Motor neuron (in vitro differentiated cells): ENCODE measurements around the gene SYNE1. TPM values are rescaled to one million over a fixed set of nuclear protein-coding genes. Genes with fewer than 3 reads are reported as not detected.

Experiments
- ATAC-seq, 8 experiments: fragments of 200-7000 bp; cut with Tn5 transposase; replicated peaks in 6 of 8; 2 replicates each; pipeline ENCODE4 v1.8.0; 2021; ENCODE audit warnings: mild to moderate bottlenecking in 8 of 8, moderate library complexity in 8 of 8
- H3K27ac ChIP-seq, 2 donors: fragments of 250-450 bp; sonication (Bioruptor Pico); 2 replicates each; pipeline ENCODE4 v1.9.0; 2021; ENCODE audit warnings: antibody characterized with exemption in 2 of 2, mild to moderate bottlenecking in 2 of 2, moderate library complexity in 1 of 2
- H3K4me1 ChIP-seq, 2 donors: fragments of 250-450 bp; sonication (Bioruptor Pico); replicated peaks in 1 of 2; 2 replicates each; pipeline ENCODE4 v1.6.1; 2021; ENCODE audit warnings: antibody characterized with exemption in 2 of 2, mild to moderate bottlenecking in 2 of 2, moderate library complexity in 1 of 2
- H3K4me3 ChIP-seq, 5 donors: fragments of 250-450 bp; sonication (Bioruptor Pico); 2 replicates each; pipeline ENCODE4 v1.9.0; 2021; ENCODE audit warnings: antibody characterized with exemption in 5 of 5, mild to moderate bottlenecking in 5 of 5, moderate library complexity in 4 of 5
- WGBS, 10 experiments: fragments of 450-650 bp; shearing (Covaris generic); methylation state at CpG; one replicate each; pipeline ENCODE4 v1.0.0; 2022; 5-methylcytosine and 5-hydroxymethylcytosine counted together
- in situ Hi-C, 9 experiments: fragments of 400-800 bp; cut with MboI; loops; one replicate each; pipeline ENCODE4 v1.15.0; 2021; ENCODE audit warnings: low sequenced_read_pairs in 9 of 9, low pct_unique_long_range_greater_than_20kb in 2 of 9; ENCODE audit not compliant: unreplicated experiment in 9 of 9
- total RNA-seq, 8 experiments: library from RNA; unstranded; fragments of 300-600 nt; gene quantifications; 2 replicates each; pipeline versions ENCODE4 v1.2.3 to v1.2.4, GENCODE V29; 2022

The SYNE1 gene
- total RNA-seq, 8 experiments from 2014 or later: 13.2 to 160 (median 45.7) TPM

DNA sequence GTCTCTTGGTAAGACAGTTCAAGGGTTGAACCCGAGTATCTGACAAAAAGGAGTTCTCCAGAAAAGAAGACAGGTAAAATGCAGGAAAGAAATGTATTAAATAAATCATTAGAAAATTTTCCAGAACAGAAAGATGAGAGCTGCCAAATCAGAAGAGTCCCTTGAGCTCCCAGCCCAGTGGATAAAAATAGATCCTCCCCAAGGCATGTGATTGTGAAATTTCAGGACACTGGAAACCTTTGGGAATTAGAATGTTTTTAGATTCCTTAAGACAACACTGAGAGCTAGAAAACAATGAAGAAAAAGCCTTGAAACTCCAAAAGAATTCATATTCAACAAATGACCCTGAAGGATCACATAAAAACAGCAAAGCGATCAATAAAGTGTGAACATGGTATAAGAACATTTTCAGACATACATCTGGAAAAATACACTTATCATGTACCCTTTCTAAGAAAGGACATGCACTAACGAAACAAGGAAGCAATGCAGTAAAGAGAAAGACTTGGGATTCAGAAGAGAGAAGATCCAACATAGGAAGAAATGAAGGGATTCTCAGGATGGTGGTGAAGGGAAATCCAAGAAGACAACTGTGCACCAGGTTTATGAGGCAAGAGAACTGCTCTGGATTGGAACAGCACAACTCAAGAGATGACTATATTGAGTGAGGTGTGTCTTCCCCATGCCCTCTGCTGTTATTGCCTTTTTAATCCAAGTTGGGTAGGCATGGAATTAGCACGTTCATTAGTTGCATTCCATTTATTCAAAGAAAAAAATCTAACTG is 390.4 kb downstream of the SYNE1 start:
- in situ Hi-C loops: no loop called here
- no peak for ATAC-seq
- Histone ChIP-seq H3K4me1 (peaks cover 0 to 15% of the 10 kb centered on the region in 2 donors), H3K27ac (no peak overlapping the region), H3K4me3 (no peak overlapping the region)
- WGBS, 10 experiments: 80 to 100% (median 94%) methylated on average over 3 to 4 of the region's 4 CpGs

DNA sequence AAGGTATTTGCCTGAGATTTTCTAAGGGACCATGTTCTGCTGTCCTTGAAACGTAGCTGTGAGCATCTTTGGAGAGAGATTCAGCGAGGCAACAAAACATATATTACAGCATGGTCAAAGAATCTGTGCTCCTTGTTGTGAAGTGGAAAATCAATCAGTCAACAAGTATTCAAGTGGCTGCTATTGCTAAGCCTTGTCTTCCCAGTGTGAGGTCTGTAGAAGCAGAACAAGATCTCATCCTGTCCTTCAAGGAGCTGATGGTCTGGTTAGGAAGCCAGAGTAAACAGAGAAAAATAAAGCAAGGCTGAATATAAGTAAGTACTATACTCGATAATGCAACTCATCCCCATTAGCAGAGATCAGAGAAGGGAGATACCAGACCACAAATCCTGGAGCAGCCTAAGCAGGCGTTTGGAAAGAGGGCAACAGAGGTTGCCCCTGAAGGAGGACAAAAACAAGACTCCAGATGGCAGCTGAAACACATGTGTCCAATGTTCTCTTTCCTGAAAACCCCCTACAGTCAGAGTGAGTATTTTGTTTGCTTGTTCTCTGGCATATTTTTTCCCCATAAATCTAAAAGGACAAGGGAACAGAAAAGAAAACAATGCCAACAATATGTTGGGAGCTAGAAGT is 392.0 kb downstream of the SYNE1 start:
- H3K27ac ChIP-seq: no peak overlapping the region
- H3K4me3 ChIP-seq: no peak overlapping the region
- in situ Hi-C loops: no loop called here
- H3K4me1 ChIP-seq: peaks cover 0 to 15% of the 10 kb centered on the region in 2 donors
- 38 to 81% (median 75%) methylated on average over 2 to 4 of the region's 4 CpGs; no CpG with 5 or more reads in 3 of the 10 experiments for WGBS, 10 experiments
- peak in 5 of 8 experiments; percentile 16 to 67 (median 25) for ATAC-seq

DNA sequence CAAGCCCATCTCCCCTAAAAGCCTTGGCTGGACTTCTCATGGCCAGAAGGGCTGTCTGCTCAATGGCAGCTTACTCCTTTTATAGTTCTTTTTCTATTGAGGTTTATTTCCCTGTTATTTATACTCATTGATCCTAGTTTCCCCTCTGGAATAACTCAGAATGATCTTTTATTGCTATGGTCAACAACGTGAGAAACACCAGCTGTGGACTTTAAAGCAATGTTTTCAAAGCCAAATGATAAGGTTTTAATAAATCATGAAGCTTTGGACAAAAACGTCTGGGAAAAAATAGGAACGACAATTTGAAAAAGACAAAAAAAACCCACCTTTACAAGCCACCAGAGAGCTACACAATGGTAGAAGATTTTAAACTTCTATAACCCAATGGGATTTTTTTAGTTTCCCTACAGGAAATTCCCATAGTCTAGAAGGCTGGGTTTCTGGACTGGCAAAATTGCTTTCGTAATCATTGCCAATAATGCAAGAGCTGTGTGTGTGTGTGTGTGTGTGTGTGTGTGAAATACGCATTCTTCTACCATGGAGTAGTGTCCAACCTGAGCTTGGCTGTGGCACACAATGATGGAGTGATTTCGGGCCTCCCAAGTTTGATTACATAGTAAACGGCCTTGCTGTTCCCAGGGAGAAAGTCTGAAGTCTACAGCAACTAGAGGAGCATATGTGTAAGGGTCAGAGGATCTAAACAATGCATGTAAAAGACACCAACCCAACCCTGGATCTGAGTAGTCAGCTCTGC is 396.0 kb downstream of the SYNE1 start:
- 24 to 100% (median 89%) methylated on average over 1 to 7 of the region's 7 CpGs for WGBS, 10 experiments
- Histone ChIP-seq H3K4me3 (no peak overlapping the region), H3K4me1 (peaks cover 0 to 15% of the 10 kb centered on the region in 2 donors), H3K27ac (no peak overlapping the region)
- peak in 1 of 8 experiments; percentile 97 for ATAC-seq
- in situ Hi-C loops: no loop called here

DNA sequence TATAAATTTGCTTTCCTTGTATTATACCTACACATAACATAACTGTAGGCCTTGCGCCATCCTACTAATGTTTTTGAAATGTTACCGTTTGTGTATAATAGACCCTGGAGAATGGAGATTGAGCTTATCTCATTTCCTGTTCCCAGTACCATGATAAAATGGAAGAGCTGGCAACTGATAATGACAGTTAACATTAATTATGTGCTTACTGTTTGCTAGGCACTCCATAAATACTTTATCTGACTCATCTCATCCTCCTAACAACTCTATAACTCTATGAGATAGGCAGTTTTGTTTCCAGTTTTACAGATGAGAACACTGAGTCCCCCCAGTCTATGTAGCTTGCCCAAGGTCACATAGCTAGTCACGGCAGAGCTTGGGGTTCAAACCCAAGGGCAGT is 396.7 kb downstream of the SYNE1 start:
- no peak overlapping the region for H3K4me3 ChIP-seq
- peaks cover 0 to 8% of the 10 kb centered on the region in 2 donors for H3K4me1 ChIP-seq
- in situ Hi-C loops: no loop called here
- no peak overlapping the region for H3K27ac ChIP-seq
- WGBS, 10 experiments: 83 to 100% (median 93%) methylated on average over 1 to 3 of the region's 3 CpGs
- ATAC-seq: no peak

DNA sequence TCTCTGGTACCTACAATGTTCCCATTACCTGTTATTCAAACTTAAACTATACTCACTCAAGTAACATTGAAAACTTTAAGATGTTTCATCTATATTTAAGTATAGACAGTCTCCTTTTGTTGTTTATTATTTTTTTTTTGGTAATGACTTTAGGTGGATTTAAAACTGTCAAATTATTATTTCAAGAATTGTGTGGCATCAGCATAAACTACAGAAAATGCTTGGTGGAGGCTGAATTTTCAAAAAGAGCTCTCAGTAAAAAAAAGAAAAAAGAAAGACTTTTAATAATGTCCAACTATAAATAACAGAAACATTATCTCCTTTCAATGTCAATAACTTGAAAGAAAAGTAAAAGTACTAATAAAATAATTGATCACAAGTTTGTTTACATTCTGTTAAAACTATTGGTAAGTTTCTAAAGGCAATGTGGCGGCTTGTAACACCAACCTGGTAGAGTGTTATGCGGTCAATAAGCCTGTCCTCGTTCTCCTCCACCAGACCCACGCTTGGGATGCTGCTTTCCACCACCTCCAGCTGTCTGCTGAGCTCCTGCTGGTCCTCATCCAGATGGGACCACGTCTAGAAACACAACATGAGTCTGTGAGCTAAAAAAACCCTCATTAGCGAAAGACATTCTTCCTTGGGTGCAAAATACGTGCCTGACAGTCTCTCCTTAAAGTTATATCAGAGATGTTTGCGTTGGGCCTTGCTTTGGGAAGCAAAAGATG is 400.6 kb downstream of the SYNE1 start:
- Histone ChIP-seq H3K4me3 (no peak overlapping the region), H3K27ac (no peak overlapping the region), H3K4me1 (no peaks in the 10 kb centered on the region)
- 67 to 100% (median 78%) methylated on average over 1 to 7 of the region's 8 CpGs; no CpG with 5 or more reads in 2 of the 10 experiments for WGBS, 10 experiments
- no peak for ATAC-seq
- in situ Hi-C loops: no loop called here

DNA sequence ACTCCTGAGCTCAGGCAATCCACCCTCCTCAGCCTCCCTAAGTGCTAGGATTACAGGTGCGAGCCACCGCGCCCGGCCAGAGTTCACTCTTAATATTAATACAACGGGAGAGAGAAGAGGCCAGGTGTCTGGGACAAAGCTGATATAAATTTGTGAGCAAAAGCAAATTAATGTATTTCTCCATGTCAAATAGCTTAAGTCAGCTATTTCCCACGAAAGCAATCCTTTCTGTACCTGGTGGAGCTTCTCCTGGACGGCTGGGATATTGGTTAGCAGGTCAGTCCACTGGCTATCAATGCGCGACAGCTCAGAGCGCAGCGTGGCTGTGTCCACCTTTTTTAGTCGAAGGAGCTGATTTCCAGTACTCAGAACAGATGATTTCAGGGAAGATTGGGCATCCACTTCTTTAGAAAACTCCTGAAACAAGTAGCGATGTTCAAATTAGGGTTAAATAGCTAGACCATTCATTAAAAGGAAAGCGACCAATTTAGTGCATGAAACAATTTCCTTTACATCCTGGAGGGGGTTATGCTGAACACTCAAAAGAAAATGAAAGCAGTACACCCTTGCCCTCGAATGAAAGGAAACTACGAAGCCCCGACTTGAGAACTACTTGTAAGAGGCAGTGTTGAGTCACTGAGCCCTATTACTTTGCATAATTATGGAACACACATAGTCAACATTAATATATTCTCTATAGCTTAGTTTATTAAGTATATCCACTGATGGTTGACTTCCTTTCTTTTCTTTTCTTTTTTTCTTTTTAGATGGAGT is 403.4 kb downstream of the SYNE1 start:
- ATAC-seq: no peak
- WGBS, 10 experiments: 81 to 100% (median 92%) methylated on average over 1 to 13 of the region's 17 CpGs; no CpG with 5 or more reads in 1 of the 10 experiments
- in situ Hi-C loops: no loop called here
- H3K27ac ChIP-seq: no peak overlapping the region
- H3K4me3 ChIP-seq: no peak overlapping the region
- no peaks in the 10 kb centered on the region for H3K4me1 ChIP-seq

DNA sequence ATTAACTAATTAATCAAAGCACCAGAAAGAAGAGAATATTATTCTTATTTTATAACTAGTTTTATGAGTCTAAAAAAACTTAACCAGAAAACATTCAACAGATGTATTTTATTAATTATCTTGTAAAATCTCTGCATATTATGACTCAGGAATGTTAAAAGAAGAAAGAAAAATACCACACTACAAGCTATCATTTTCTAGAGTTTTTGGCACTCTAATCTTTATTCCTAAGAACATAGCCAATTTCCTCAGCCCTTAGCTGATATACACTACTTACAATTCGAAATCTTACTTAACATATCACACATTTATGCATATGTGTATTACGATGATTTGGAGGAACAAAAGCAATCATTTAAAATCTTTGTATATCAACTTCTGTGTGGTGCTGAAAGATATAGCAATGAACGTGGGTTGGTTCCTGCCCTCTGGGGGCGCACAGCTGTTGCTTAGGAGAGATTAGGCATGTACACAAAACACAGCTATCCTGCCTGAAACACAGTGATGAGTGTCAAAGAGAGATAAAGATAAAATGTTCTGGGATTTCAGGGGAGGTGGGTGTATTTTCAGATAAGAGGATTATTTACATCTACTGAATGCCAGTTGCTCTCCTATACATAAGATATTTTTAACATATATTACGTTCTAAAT is 404.5 kb downstream of the SYNE1 start:
- in situ Hi-C loops: no loop called here
- ATAC-seq: peak in 3 of 8 experiments; percentile 95 to 99 (median 97)
- no peak overlapping the region for H3K27ac ChIP-seq
- H3K4me3 ChIP-seq: no peak overlapping the region
- no peaks in the 10 kb centered on the region for H3K4me1 ChIP-seq
- WGBS, 10 experiments: 0 to 100% (median 82%) methylated on average over 1 to 5 of the region's 5 CpGs

DNA sequence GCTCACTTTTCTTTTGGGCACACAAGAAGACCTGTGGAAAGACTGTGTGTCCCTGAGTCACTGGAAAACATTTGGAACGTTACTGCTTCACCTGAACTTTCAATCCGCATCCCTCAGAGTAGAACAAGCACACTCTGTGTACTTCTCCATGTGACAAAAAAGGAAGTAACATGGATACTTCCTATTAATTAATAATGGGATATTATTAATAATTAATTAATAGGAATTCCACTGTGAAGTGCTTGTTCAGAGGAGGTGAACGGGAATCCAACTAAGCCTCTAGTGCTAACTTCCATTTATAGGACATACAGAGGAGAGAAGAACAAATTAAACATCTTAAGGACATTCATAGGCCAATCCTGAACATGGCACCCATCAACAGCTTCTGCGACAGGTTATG is 407.8 kb downstream of the SYNE1 start:
- H3K4me3 ChIP-seq: no peak overlapping the region
- WGBS, 10 experiments: 67 to 100% (median 76%) methylated on average over 1 to 4 of the region's 4 CpGs
- H3K27ac ChIP-seq: no peak overlapping the region
- ATAC-seq: no peak
- H3K4me1 ChIP-seq: no peaks in the 10 kb centered on the region
- in situ Hi-C loops: no loop called here

DNA sequence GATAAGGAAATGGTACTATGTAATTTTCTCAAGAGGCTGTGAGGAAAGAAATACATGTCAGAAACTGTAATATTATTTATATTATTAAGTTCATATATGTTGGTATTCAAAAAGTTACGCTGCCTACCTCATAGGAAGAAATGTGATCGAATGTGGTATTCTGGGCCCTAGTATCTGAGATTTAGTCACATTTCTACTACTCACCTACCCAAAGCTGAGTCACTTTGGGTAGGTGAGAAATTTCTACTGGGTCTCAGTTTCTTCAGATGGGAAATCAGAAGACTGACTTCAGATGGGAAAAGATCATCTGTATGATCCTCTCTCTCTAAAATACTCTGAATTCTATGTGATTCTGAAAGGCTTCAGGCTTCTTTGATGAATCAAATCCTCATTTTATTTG is 411.0 kb downstream of the SYNE1 start:
- no peak for ATAC-seq
- in situ Hi-C loops: no loop called here
- 60 to 100% (median 94%) methylated on average over 1 to 2 of the region's 2 CpGs; no CpG with 5 or more reads in 1 of the 10 experiments for WGBS, 10 experiments
- H3K4me1 ChIP-seq: no peaks in the 10 kb centered on the region
- no peak overlapping the region for H3K4me3 ChIP-seq
- no peak overlapping the region for H3K27ac ChIP-seq

DNA sequence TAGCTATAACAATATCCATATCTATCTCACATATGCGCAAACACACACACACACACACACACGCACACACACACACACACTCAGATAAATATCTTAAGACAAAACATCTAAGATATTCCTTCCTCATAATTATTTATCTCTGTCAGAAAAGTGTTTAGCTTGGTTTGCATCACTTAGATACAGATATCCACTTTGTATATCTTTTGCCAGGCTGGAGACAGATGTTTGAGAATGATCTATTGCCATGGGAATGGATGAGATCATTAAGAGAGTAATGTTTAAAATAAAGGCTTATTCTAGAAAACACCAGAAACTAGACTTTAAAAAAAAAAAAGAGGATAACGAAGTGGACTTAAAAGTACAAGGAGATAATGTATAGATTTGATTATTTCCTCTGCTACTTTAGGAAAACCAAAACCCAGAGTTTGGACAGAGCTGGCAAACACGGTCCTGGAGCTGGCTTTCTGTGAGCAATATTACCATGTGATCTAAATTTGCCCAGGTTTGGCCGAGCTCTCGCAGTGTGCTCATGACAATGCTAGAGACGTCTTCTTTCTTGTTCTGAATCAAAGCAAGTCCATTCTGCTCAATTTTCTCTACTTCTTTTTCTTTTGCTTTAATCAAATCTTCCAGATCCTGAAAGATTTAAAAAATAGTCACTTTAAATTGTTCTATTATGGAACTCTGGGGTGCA is 411.8 kb downstream of the SYNE1 start:
- Histone ChIP-seq H3K27ac (no peak overlapping the region), H3K4me3 (no peak overlapping the region), H3K4me1 (no peaks in the 10 kb centered on the region)
- peak in 2 of 8 experiments; percentile 12 to 15 for ATAC-seq
- in situ Hi-C loops: no loop called here
- 51 to 89% (median 77%) methylated on average over 3 to 7 of the region's 7 CpGs for WGBS, 10 experiments

DNA sequence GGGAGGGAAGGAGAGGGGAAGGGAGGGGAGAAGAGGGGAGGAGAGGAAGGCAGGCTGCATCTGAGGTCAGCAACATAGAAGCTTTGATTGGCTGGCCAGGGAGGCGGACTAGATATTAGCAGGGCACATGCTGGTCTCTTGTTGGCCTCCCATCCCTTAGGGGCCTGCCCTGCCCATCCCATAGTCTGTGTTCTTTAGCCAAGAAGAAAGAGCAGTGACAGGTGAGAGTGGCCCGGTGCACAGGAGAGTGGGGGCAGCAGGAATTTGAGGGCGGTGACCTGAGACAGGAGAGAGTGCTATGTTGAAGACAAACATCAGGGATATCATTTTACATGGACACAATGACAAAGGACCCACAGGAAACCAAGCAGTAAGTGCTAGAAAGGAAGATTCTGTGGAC is 413.5 kb downstream of the SYNE1 start:
- ATAC-seq: no peak
- no peak overlapping the region for H3K4me3 ChIP-seq
- WGBS, 10 experiments: 41 to 100% (median 100%) methylated on average over 1 to 2 of the region's 3 CpGs; no CpG with 5 or more reads in 7 of the 10 experiments
- H3K27ac ChIP-seq: no peak overlapping the region
- no peaks in the 10 kb centered on the region for H3K4me1 ChIP-seq
- in situ Hi-C loops: no loop called here
